ENCODE data around the gene ADAMTS8. TPM values are rescaled to one million over a fixed set of nuclear protein-coding genes. Genes with fewer than 3 reads are reported as not detected.

The ADAMTS8 gene
- total RNA-seq, 1 donor from 2014 or later: 0.22 TPM

DNA sequence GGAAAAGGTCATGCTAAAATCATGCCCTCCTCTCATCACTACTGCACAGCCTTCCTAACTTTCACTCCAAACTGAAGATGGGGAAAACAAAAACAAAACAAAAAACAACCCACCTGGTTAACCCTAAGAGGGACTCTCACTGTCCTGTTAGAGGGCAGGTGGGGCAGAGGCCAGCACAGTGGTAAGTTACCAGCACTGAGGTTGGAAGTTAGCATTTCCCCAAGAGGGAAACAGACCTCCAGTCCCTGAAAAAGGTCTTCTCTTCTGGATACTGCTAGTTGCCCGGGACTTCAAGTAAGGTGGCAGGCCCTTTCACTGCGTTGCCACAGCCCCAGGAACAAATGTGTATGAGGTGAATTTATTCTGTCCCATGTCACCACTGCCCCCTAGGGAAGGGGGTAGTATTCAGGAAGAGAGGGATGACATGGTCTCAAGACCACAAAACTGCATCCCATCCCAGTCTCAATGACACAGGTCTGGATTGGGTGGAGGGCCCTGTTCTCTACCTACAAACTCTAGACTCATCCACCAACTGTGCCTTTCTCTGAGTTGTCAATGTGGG, 792 bp upstream of the ADAMTS8 start:
- no peak for TF ChIP-seq CTCF (IDR thresholded peaks at IDR 0.05; ENCODE audit: unreplicated experiment)
- H3K36me3 Mint-ChIP-seq (ENCODE audit: insufficient read depth): no peaks in the 10 kb centered on the region
- peaks cover 63% of the 10 kb centered on the region for H3K27me3 Mint-ChIP-seq
- peaks cover 7% of the 10 kb centered on the region for H3K4me1 Mint-ChIP-seq (ENCODE audit: low read depth)
- DNase-seq (ENCODE audit: low spot score, unreplicated experiment): no peak
- H3K4me3 Mint-ChIP-seq (ENCODE audit: low read depth): peak overlapping the region; percentile 73
- no peaks in the 10 kb centered on the region for H3K9me3 Mint-ChIP-seq (ENCODE audit: low read depth)
- no peak overlapping the region for H3K27ac Mint-ChIP-seq

DNA sequence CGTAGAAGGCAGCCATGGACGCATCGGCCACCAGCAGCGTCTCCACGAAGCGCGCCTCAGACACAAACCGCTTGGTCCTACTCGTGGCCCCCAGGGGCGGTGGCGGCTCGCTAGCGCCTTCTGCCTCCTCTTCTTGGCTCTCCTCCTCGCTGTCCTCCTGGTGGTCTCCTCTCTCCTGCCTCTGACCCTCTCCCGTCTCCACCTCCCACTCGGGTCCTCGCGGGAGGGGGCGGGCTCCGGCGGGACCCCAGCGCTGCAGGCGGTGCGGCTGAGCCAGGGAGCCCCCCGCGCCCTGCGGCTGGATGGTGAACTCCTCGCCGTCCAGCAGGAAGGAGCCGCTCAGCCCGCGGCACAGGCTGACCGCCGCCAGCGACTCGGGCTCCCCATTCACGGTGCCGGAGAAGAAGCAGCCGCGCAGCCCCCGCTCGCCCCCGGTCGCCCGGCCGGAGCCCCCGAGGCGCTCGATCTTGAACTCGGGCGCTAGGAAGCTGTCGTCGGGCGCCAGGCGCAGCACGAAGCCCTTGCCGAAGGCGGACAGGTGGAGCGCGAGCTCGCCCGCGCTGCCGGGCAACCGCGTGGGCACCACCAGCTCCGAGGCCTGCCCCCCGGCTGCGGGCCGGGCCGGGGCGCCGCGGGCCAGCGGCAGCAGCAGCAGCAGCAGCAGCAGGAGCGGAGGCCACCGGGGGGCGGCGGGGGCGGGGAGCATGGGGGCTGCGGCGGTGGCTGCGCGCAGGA, 661 bp downstream of the ADAMTS8 start:
- H3K4me1 Mint-ChIP-seq (ENCODE audit: low read depth): peaks cover 7% of the 10 kb centered on the region
- peak overlapping the region; percentile 58 for H3K4me3 Mint-ChIP-seq (ENCODE audit: low read depth)
- TF ChIP-seq CTCF (IDR thresholded peaks at IDR 0.05; ENCODE audit: unreplicated experiment): peak; percentile 38
- peaks cover 76% of the 10 kb centered on the region for H3K27me3 Mint-ChIP-seq
- DNase-seq (ENCODE audit: low spot score, unreplicated experiment): peak; percentile 16
- H3K9me3 Mint-ChIP-seq (ENCODE audit: low read depth): no peaks in the 10 kb centered on the region
- H3K27ac Mint-ChIP-seq: no peak overlapping the region
- no peaks in the 10 kb centered on the region for H3K36me3 Mint-ChIP-seq (ENCODE audit: insufficient read depth)

DNA sequence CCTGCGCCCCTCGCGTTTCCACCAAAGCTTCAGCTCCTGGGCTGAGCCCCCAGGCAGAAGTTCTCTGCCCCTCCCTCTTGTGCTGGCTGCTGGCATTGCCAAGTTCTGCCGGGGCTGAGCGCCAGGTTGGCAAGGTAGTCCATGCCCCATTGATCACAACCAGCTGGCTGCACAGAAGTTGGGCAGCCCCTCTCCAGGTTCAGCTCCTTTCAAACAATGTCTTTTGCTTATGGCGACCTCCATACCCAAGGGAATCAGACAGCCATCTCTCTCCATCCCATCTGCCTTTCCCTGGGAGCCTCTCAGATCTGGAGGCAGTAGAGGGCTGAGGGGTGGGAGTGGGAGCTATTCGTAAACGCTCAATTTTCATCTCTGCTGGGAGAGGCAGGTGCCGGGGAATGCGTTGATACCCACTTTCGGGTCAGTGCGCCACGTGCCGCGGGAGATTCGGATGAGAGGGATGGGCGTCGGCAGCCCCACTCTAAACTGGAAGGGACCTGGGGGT, 1.5 kb downstream of the ADAMTS8 start:
- no peak for TF ChIP-seq CTCF (IDR thresholded peaks at IDR 0.05; ENCODE audit: unreplicated experiment)
- DNase-seq (ENCODE audit: low spot score, unreplicated experiment): no peak
- H3K27me3 Mint-ChIP-seq: peaks cover 81% of the 10 kb centered on the region
- H3K4me3 Mint-ChIP-seq (ENCODE audit: low read depth): peak overlapping the region; percentile 58
- no peak overlapping the region for H3K27ac Mint-ChIP-seq
- H3K36me3 Mint-ChIP-seq (ENCODE audit: insufficient read depth): no peaks in the 10 kb centered on the region
- peaks cover 7% of the 10 kb centered on the region for H3K4me1 Mint-ChIP-seq (ENCODE audit: low read depth)
- H3K9me3 Mint-ChIP-seq (ENCODE audit: low read depth): no peaks in the 10 kb centered on the region

DNA sequence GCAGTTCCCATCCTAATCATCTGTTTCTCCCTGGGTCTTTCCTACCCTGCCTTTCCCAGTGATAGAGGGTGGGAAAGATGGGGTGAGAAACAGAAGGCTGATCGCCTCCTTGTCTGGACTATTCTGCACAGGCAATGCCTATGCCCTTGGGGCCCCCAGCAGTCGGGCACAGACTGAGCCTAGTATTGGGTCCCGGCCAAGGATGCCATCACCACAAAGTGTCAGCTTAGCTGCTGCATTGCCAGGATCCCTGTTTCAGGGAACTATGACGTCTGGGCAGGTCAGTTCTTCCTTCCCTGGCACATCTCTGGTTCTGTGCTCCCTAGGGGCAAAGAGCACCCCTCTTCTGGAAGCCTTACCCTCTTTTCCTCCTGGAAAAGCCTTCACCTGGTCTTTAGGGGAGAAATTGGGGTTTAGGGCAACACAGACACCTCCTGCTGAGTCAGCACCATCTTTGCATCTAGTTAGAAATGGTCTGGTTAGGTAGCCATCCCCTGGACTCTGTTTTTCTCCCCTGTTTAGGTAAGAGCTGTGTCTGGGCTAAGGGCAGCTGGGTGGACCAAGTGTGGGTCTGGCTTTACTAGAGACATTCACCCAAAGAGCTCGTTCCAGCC, 2.1 kb downstream of the ADAMTS8 start:
- DNase-seq (ENCODE audit: low spot score, unreplicated experiment): no peak
- Mint-ChIP-seq H3K4me1 (ENCODE audit: low read depth) (peaks cover 7% of the 10 kb centered on the region), H3K27me3 (peaks cover 85% of the 10 kb centered on the region), H3K9me3 (ENCODE audit: low read depth) (no peaks in the 10 kb centered on the region), H3K4me3 (ENCODE audit: low read depth) (peak overlapping the region; percentile 58), H3K36me3 (ENCODE audit: insufficient read depth) (no peaks in the 10 kb centered on the region), H3K27ac (no peak overlapping the region)
- TF ChIP-seq CTCF (IDR thresholded peaks at IDR 0.05; ENCODE audit: unreplicated experiment): no peak

GRCh38 chr11:130425156-130425555, 3.3 kb downstream of the ADAMTS8 start:
- H3K4me1 Mint-ChIP-seq (ENCODE audit: low read depth): peaks cover 7% of the 10 kb centered on the region
- H3K9me3 Mint-ChIP-seq (ENCODE audit: low read depth): no peaks in the 10 kb centered on the region
- peaks cover 84% of the 10 kb centered on the region for H3K27me3 Mint-ChIP-seq
- peak overlapping the region; percentile 27 for H3K27ac Mint-ChIP-seq
- H3K36me3 Mint-ChIP-seq (ENCODE audit: insufficient read depth): no peaks in the 10 kb centered on the region
- H3K4me3 Mint-ChIP-seq (ENCODE audit: low read depth): no peak overlapping the region
- no peak for TF ChIP-seq CTCF (IDR thresholded peaks at IDR 0.05; ENCODE audit: unreplicated experiment)
- no peak for DNase-seq (ENCODE audit: low spot score, unreplicated experiment)
